Measurements from ENCODE around the gene CYB5B. TPM values are rescaled to one million over a fixed set of nuclear protein-coding genes. Genes with fewer than 3 reads are reported as not detected.

Gene CYB5B
- total and polyA plus RNA-seq, 2 donors (not counting 3 experiments of a cell fraction or from before 2014, with no cell fraction given): 175 to 176 TPM

DNA sequence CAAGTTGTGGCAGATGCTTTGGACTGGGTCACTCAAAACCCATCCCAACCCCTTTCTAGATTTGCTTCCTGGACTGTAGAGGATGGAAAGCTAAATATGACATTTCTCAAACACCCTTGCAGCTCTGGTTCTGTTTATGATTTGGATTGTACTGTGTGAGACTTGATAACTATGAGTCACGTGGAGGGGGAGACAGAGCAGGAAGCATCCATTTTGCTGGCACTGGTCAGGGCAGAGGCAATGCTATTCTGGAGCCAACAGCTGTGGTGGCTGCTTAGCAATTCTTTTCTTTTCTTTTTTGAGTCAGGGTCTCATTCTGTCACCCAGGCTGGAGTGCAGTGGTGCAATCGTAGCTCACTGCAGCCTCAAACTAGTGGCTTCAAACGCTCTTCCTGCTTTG lies 25.1 kb upstream of the CYB5B start:
- DNase-seq (ENCODE audit: low read depth, low spot score): peak; percentile 69
- POLR2A ChIA-PET: no interaction called here
- peak overlapping the region; percentile 9 for H3K27ac ChIP-seq (ENCODE audit: insufficient read depth, low read depth, low read length)

More for the DNA sequence above, 25.1 kb upstream of the CYB5B start:
- H3K27me3 ChIP-seq (ENCODE audit: control insufficient read depth in 2 of 2, insufficient read depth in 2 of 2, low read length in 2 of 2): no peaks in the 10 kb centered on the region
- peak overlapping the region; percentile 48 for H2AFZ ChIP-seq (ENCODE audit: low read depth, low read length)
- H3K4me1 ChIP-seq (ENCODE audit: control insufficient read depth, extremely low read depth, insufficient read depth, low read length): peaks cover 52% of the 10 kb centered on the region
- no peaks in the 10 kb centered on the region for H4K20me1 ChIP-seq (replicated peaks; ENCODE audit: control insufficient read depth, extremely low read depth, insufficient read depth, low read length)
- H3K9me3 ChIP-seq (replicated peaks; ENCODE audit: control insufficient read depth, insufficient read depth, low read length): no peaks in the 10 kb centered on the region
- H3K4me3 ChIP-seq (replicated peaks in 1 of 3; ENCODE audit: insufficient read depth in 1 of 3, low read depth in 1 of 3, low read length in 3 of 3): no peak overlapping the region
- dilution Hi-C loops (cut with MboI; ENCODE audit: extremely low pct_ligation_motif_present, low sequenced_read_pairs): no loop called here
- intact Hi-C loops (cut with micrococcal nuclease): loop anchor here (5.0 to 10.0 kb wide), 3 partner anchors 68 to 265 kb away; no protein-coding TSS in a partner anchor
- no TSS peak for BruUV-seq (replicated peaks)
- TF ChIP-seq POLR2AphosphoS5 (IDR thresholded peaks at IDR 0.05; ENCODE audit: insufficient read depth, low read depth, low read length) (no peak), FOS (IDR thresholded peaks at IDR 0.05; ENCODE audit: borderline replicate concordance, insufficient read depth, low read length) (peak; percentile 55), POLR2A (IDR thresholded peaks at IDR 0.05; ENCODE audit: low read depth, low read length) (no peak), EZH2 (IDR thresholded peaks at IDR 0.05; ENCODE audit: borderline replicate concordance, low read depth, low read length, severe bottlenecking) (no peak), GATA2 (IDR thresholded peaks at IDR 0.05; ENCODE audit: insufficient read depth, insufficient read length, low read depth, low read length) (no peak), MYC (IDR thresholded peaks at IDR 0.05; ENCODE audit: low read depth, low read length) (no peak), JUN (IDR thresholded peaks at IDR 0.05; ENCODE audit: borderline replicate concordance, insufficient read depth, insufficient read length, low read depth) (no peak)
- TF ChIP-seq, protein P1, sequence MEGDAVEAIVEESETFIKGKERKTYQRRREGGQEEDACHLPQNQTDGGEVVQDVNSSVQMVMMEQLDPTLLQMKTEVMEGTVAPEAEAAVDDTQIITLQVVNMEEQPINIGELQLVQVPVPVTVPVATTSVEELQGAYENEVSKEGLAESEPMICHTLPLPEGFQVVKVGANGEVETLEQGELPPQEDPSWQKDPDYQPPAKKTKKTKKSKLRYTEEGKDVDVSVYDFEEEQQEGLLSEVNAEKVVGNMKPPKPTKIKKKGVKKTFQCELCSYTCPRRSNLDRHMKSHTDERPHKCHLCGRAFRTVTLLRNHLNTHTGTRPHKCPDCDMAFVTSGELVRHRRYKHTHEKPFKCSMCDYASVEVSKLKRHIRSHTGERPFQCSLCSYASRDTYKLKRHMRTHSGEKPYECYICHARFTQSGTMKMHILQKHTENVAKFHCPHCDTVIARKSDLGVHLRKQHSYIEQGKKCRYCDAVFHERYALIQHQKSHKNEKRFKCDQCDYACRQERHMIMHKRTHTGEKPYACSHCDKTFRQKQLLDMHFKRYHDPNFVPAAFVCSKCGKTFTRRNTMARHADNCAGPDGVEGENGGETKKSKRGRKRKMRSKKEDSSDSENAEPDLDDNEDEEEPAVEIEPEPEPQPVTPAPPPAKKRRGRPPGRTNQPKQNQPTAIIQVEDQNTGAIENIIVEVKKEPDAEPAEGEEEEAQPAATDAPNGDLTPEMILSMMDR (IDR thresholded peaks at IDR 0.05; ENCODE audit: extremely low read depth in 1 of 2, insufficient read depth in 1 of 2, low read depth in 1 of 2, low read length in 2 of 2): no peak
- TF ChIP-seq, protein P2, sequence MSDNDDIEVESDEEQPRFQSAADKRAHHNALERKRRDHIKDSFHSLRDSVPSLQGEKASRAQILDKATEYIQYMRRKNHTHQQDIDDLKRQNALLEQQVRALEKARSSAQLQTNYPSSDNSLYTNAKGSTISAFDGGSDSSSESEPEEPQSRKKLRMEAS (IDR thresholded peaks at IDR 0.05; ENCODE audit: insufficient read depth, insufficient read length): peak; percentile 69
- H3K4me2 ChIP-seq (ENCODE audit: insufficient read depth, low read length): no peak overlapping the region
- no peak overlapping the region for H3K9ac ChIP-seq (replicated peaks; ENCODE audit: extremely low read depth, insufficient read depth, low read length)
- FAIRE-seq: no peak
- no peaks in the 10 kb centered on the region for H3K79me2 ChIP-seq (ENCODE audit: control insufficient read depth, insufficient read depth, low read length)
- no peaks in the 10 kb centered on the region for H3K9me1 ChIP-seq (replicated peaks; ENCODE audit: control insufficient read depth, extremely low read depth, insufficient read depth, low read length)
- CTCF ChIA-PET: interaction anchor here (0.8 to 5.2 kb wide), 12 partner anchors 19 to 265 kb away, joined by 3 to 57 read pairs (median 16); partner anchors contain the start of gene CYB5B
- H3K36me3 ChIP-seq (ENCODE audit: control insufficient read depth in 2 of 2, extremely low read depth in 1 of 2, insufficient read depth in 2 of 2, low read length in 2 of 2): no peaks in the 10 kb centered on the region

Data from endothelial cell of umbilical vein (primary cell).